HCT116 (cell line): ENCODE results near the gene M1AP. TPM values are rescaled to one million over a fixed set of nuclear protein-coding genes. Genes with fewer than 3 reads are reported as not detected.
A peak's percentile ranks its signal among the peaks of the same experiment; 100 is the strongest.

ENCODE experiments used
- ATAC-seq: fragments of 200-7000 bp; cut with Tn5 transposase; 2 replicates; pipeline ENCODE4 v1.9.1; 2020; ENCODE audit warnings: mild to moderate bottlenecking, moderate library complexity
- Bru-seq: library from RNA; stranded (reverse); fragments of 400-500 nt; gene quantifications from one replicate; lab custom pipeline; 2021; lab: Mats Ljungman, UMichigan
- BruChase-seq, 2 experiments: library from RNA; stranded (reverse); fragments of 400-500 nt; gene quantifications; one replicate each; lab custom pipeline; 2021; lab: Mats Ljungman, UMichigan
- BruUV-seq: library from RNA; stranded (reverse); fragments of 400-500 nt; replicated peaks from 2 replicates; lab custom pipeline; 2021; lab: Mats Ljungman, UMichigan
- CTCF ChIA-PET: fragments of 300-600 bp; sonication (Branson Sonifier 250); formaldehyde crosslinking; loops from one replicate; lab custom pipeline; 2021; ENCODE audit warnings: antibody characterized with exemption; lab: Charles Lee
- POLR2A ChIA-PET: fragments of 300-600, 350-600 bp; sonication (Branson Sonifier 250); formaldehyde crosslinking; loops from one replicate; lab custom pipeline; 2021; ENCODE audit warnings: antibody characterized with exemption; lab: Charles Lee
- RAD21 ChIA-PET, 2 experiments: fragments of 300-600 bp; sonication (Branson Sonifier 250); formaldehyde crosslinking; loops; one replicate each; lab custom pipeline; 2023; ENCODE audit warnings: low total read pairs in 2 of 2; ENCODE audit not compliant: uncharacterized antibody in 2 of 2, unreplicated experiment in 2 of 2, low non-redundant PET in 1 of 2; lab: Charles Lee
- DNase-seq: peaks from one replicate; pipeline ENCODE4 v3.0.0-alpha.2; 2010; ENCODE audit warnings: low read depth, low spot score
- H2AFZ ChIP-seq: fragments of 200-600 bp; shearing (Covaris generic), sonication (generic); 2 replicates; pipeline ENCODE4 v1.6.1; 2017; ENCODE audit warnings: low read depth, mixed run types, mixed read lengths, antibody characterized with exemption, low read length; ENCODE audit not compliant: poor library complexity, severe bottlenecking
- H3K27ac ChIP-seq: 2 replicates; pipeline ENCODE4 v1.5.1; 2012; ENCODE audit warnings: low read depth, low read length
- H3K27me3 ChIP-seq: fragments of 200-600 bp; sonication (generic); 2 replicates; pipeline ENCODE4 v1.6.1; 2016; ENCODE audit warnings: mixed run types, low read length, mixed read lengths; ENCODE audit not compliant: insufficient read depth
- H3K36me3 ChIP-seq, 2 experiments: fragments of 200-500 bp in 1 of 2; fragments of 200-600 bp in 1 of 2; sonication (Bioruptor generic) in 1 of 2; sonication (generic) in 1 of 2; 2 replicates each; pipeline versions ENCODE4 v1.5.1 to v1.6.1; 2014 to 2016; ENCODE audit warnings: low read length in 2 of 2, inconsistent platforms in 1 of 2, mixed read lengths in 1 of 2, mixed run types in 1 of 2; ENCODE audit not compliant: insufficient read depth in 2 of 2, control insufficient read depth in 1 of 2
- H3K4me1 ChIP-seq, 2 experiments: fragments of 200-600 bp in 1 of 2; sonication (generic) in 1 of 2; 2 replicates each; pipeline versions ENCODE4 v1.5.1 to v1.6.1; 2012 to 2017; ENCODE audit warnings: low read length in 2 of 2, inconsistent platforms in 1 of 2, mild to moderate bottlenecking in 1 of 2, mixed read lengths in 1 of 2, mixed run types in 1 of 2, moderate library complexity in 1 of 2; ENCODE audit not compliant: insufficient read depth in 2 of 2, control insufficient read depth in 1 of 2
- H3K4me2 ChIP-seq: fragments of 200-600 bp; sonication (generic); 2 replicates; pipeline ENCODE4 v1.6.1; 2017; ENCODE audit warnings: mixed run types, low read length, mixed read lengths
- H3K4me3 ChIP-seq, 2 experiments: fragments of 200-600 bp in 1 of 2; sonication (generic) in 1 of 2; replicated peaks in 1 of 2; 2 replicates each; pipeline ENCODE4 v1.5.1; 2011 to 2016; ENCODE audit warnings: low read length in 2 of 2, control low read depth in 1 of 2, low read depth in 1 of 2, mild to moderate bottlenecking in 1 of 2, mixed read lengths in 1 of 2, mixed run types in 1 of 2
- H3K79me2 ChIP-seq: fragments of 200-600 bp; sonication (generic); 2 replicates; pipeline ENCODE4 v1.6.1; 2017; ENCODE audit warnings: mild to moderate bottlenecking, mixed run types, low read length, moderate library complexity, mixed read lengths; ENCODE audit not compliant: insufficient read depth
- H3K9ac ChIP-seq: fragments of 200-600 bp; sonication (generic); 2 replicates; pipeline ENCODE4 v1.6.1; 2016; ENCODE audit warnings: low read length, mixed read lengths
- H3K9me2 ChIP-seq: fragments of 200-600 bp; sonication (generic), shearing (Covaris generic); 2 replicates; pipeline ENCODE4 v1.6.1; 2017; ENCODE audit warnings: mixed run types, mild to moderate bottlenecking, moderate library complexity; ENCODE audit not compliant: insufficient read depth
- H3K9me3 ChIP-seq, 2 experiments: fragments of 200-500 bp in 1 of 2; fragments of 200-600 bp in 1 of 2; sonication (Bioruptor generic) in 1 of 2; sonication (generic) in 1 of 2; 2 replicates each; pipeline ENCODE4 v1.6.1; 2014 to 2017; ENCODE audit warnings: low read length in 2 of 2, mixed read lengths in 2 of 2, inconsistent platforms in 1 of 2, low read depth in 1 of 2, mild to moderate bottlenecking in 1 of 2, mixed run types in 1 of 2, moderate library complexity in 1 of 2; ENCODE audit not compliant: control insufficient read depth in 1 of 2, insufficient read depth in 1 of 2
- H4K20me1 ChIP-seq: fragments of 200-600 bp; sonication (generic), shearing (Covaris generic); 2 replicates; pipeline ENCODE4 v1.6.1; 2017; ENCODE audit warnings: mixed run types, mild to moderate bottlenecking, moderate library complexity; ENCODE audit not compliant: insufficient read depth
- CBX3 ChIP-seq: IDR thresholded peaks from 2 replicates; pipeline ENCODE4 v1.6.1; 2012; ENCODE audit warnings: low read depth
- CEBPB ChIP-seq: IDR thresholded peaks from 2 replicates; pipeline ENCODE4 v1.6.1; 2012; ENCODE audit warnings: low read depth
- EGR1 ChIP-seq: IDR thresholded peaks from 2 replicates; pipeline ENCODE4 v1.6.1; 2012; ENCODE audit warnings: low read depth
- EZH2 ChIP-seq: fragments of 200-600 bp; sonication (generic); IDR thresholded peaks from 2 replicates; pipeline ENCODE4 v1.6.1; 2017; ENCODE audit warnings: antibody characterized with exemption, mixed run types
- EZH2phosphoT487 ChIP-seq: fragments of 200-600 bp; IDR thresholded peaks from 2 replicates; pipeline ENCODE4 v1.6.1; 2018; ENCODE audit warnings: antibody characterized with exemption, borderline replicate concordance
- JUND ChIP-seq: IDR thresholded peaks from 2 replicates; pipeline ENCODE4 v1.6.1; 2012
- MAX ChIP-seq: IDR thresholded peaks from 2 replicates; pipeline ENCODE4 v1.6.1; 2012
- POLR2AphosphoS5 ChIP-seq: IDR thresholded peaks from 2 replicates; pipeline ENCODE4 v1.6.1; 2011; ENCODE audit warnings: mild to moderate bottlenecking, low read depth, low read length, moderate library complexity
- RAD21 ChIP-seq: IDR thresholded peaks from 2 replicates; pipeline ENCODE4 v1.6.1; 2012; ENCODE audit warnings: low read depth, mild to moderate bottlenecking
- REST ChIP-seq: IDR thresholded peaks from 2 replicates; pipeline ENCODE4 v1.6.1; 2012; ENCODE audit warnings: low read depth
- SIN3A ChIP-seq: IDR thresholded peaks from 2 replicates; pipeline ENCODE4 v1.6.1; 2012; ENCODE audit warnings: low read depth
- TCF7L2 ChIP-seq: IDR thresholded peaks from 2 replicates; pipeline ENCODE4 v1.7.0; 2011; ENCODE audit warnings: borderline replicate concordance, inconsistent platforms; ENCODE audit not compliant: insufficient read depth, insufficient read length; ENCODE audit errors: extremely low read depth
- YY1 ChIP-seq: IDR thresholded peaks from 2 replicates; pipeline ENCODE4 v1.6.1; 2011; ENCODE audit warnings: low read length, low read depth, moderate library complexity, mild to moderate bottlenecking; ENCODE audit not compliant: insufficient replicate concordance; ENCODE audit errors: extremely low read depth
- ZFX ChIP-seq: fragments of 450-650 bp; IDR thresholded peaks from 2 replicates; pipeline ENCODE4 v1.6.1; 2017
- ZNF274 ChIP-seq: fragments of 200-500 bp; sonication (Bioruptor generic); IDR thresholded peaks from 2 replicates; pipeline ENCODE4 v1.6.1; 2014; ENCODE audit warnings: mild to moderate bottlenecking, low read depth, low read length, inconsistent platforms
- intact Hi-C: fragments of 100-400 bp; cut with micrococcal nuclease; formaldehyde crosslinking; loops from 2 replicates; pipeline ENCODE4 v1.10.0; 2022
- long read RNA-seq: library from polyadenylated mRNA; unstranded; transcript quantifications from one replicate; pipeline ENCODE4 v2.0.0, GENCODE V29; 2021; ENCODE audit not compliant: unreplicated experiment
- polyA plus RNA-seq: library from polyadenylated mRNA; unstranded; fragments of >200 nt; gene quantifications from 2 replicates; pipeline ENCODE4 v1.2.1, GENCODE V29; 2012; ENCODE audit warnings: missing spikeins
- total RNA-seq: library from RNA; stranded (reverse); gene quantifications from one replicate; pipeline ENCODE4 v1.2.1, GENCODE V29; 2021; ENCODE audit not compliant: unreplicated experiment
- TF ChIP-seq, protein P1 (sequence below): IDR thresholded peaks from 2 replicates; pipeline ENCODE4 v1.6.1; 2012
- TF ChIP-seq, protein P2 (sequence below): IDR thresholded peaks from 2 replicates; pipeline ENCODE4 v1.6.1; 2011; ENCODE audit warnings: mild to moderate bottlenecking, low read length, moderate library complexity; ENCODE audit not compliant: insufficient replicate concordance; ENCODE audit errors: extremely low read depth

Gene M1AP, protein sequence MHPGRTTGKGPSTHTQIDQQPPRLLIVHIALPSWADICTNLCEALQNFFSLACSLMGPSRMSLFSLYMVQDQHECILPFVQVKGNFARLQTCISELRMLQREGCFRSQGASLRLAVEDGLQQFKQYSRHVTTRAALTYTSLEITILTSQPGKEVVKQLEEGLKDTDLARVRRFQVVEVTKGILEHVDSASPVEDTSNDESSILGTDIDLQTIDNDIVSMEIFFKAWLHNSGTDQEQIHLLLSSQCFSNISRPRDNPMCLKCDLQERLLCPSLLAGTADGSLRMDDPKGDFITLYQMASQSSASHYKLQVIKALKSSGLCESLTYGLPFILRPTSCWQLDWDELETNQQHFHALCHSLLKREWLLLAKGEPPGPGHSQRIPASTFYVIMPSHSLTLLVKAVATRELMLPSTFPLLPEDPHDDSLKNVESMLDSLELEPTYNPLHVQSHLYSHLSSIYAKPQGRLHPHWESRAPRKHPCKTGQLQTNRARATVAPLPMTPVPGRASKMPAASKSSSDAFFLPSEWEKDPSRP
- total RNA-seq, result 28.2 TPM
- polyA plus RNA-seq, result 19.6 and 24.7 TPM in 2 replicates
- Bru-seq, nascent RNA, result percentile 76 among the genes with signal in this experiment
- BruChase-seq, experiment 1, labeled RNA remaining after a 6-hour chase, result percentile 56 among the genes with signal in this experiment
- percentile 61 among the genes with signal in this experiment for BruChase-seq, experiment 2, labeled RNA remaining after a 2-hour chase
- long read RNA-seq, partial matches to known transcripts, result 7 of 31 reads
- long read RNA-seq, other reads (novel, unspliced or antisense), result 18 of 31 reads

DNA sequence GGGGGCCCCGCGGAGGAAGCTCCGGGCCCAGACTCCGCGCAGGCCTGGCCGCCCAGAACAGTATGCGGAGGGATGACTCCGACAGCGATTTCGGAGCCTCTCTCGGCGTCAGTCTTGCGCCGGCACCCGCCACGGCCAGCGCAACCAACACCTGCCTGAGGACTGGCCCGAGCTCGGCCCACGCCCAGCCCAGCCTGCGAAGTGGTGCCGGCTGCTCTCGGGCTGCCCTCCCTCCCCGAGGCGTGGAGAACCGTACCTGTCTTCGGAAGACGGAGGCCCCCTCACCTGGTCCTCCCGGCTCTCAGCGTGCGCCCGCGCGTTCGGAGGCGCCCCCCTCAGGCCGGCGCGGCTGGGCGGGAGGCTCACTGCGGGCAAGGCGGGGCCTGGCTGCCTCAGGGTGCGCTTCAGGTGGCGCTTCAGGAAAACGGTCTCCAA, at the start of gene M1AP:
Gene M1AP, minus strand, starts transcription at position 322 of the 435 bp plus-strand sequence. CDS start 8,055 bp downstream, outside the sequence.
- POLR2A ChIA-PET, result interaction anchor here (1.6 kb wide), 1 partner anchor 16 kb away, joined by 5 read pairs; no protein-coding TSS in a partner anchor
- H3K9me2 ChIP-seq, result no peaks in the 10 kb centered on the region
- no peaks in the 10 kb centered on the region for H3K9me3 ChIP-seq
- no peaks in the 10 kb centered on the region for H3K36me3 ChIP-seq
- intact Hi-C loops, result no loop called here
- H3K4me1 ChIP-seq, result peaks cover 6 to 19% of the 10 kb centered on the region in 2 experiments
- RAD21 ChIA-PET, result no interaction called here
- H3K9ac ChIP-seq, result peak within 1 kb of the TSS; percentile 77
- peaks cover 17% of the 10 kb centered on the region for H3K79me2 ChIP-seq
- no peaks in the 10 kb centered on the region for H4K20me1 ChIP-seq
- DNase-seq (peak; percentile 75), ATAC-seq (peak; percentile 95)
- no peaks in the 10 kb centered on the region for H3K27me3 ChIP-seq
- H2AFZ ChIP-seq, result peak within 1 kb of the TSS; percentile 95
- CTCF ChIA-PET, result interaction anchor here (0.7 kb wide), 1 partner anchor 593 kb away, joined by 3 read pairs; no protein-coding TSS in a partner anchor
- peak within 1 kb of the TSS; percentile 50 to 69 for H3K4me3 ChIP-seq
- peak within 1 kb of the TSS; percentile 77 for H3K4me2 ChIP-seq
- H3K27ac ChIP-seq, result peak within 1 kb of the TSS; percentile 59
- BruUV-seq, result no TSS peak
- TF ChIP-seq, protein P1, sequence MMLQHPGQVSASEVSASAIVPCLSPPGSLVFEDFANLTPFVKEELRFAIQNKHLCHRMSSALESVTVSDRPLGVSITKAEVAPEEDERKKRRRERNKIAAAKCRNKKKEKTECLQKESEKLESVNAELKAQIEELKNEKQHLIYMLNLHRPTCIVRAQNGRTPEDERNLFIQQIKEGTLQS, result no peak
- no peak for TF ChIP-seq EZH2phosphoT487
- TF ChIP-seq SIN3A, result peak; percentile 83; the same call in 1 of the 2 replicates
- peak; percentile 97 for TF ChIP-seq ZFX
- no peak for TF ChIP-seq JUND
- TF ChIP-seq TCF7L2, result no peak
- TF ChIP-seq POLR2AphosphoS5, result peak; percentile 76
- TF ChIP-seq MAX, result peak; percentile 95
- no peak for TF ChIP-seq EZH2
- peak; percentile 49 for TF ChIP-seq YY1
- peak; percentile 89 for TF ChIP-seq EGR1
- TF ChIP-seq, protein P2, sequence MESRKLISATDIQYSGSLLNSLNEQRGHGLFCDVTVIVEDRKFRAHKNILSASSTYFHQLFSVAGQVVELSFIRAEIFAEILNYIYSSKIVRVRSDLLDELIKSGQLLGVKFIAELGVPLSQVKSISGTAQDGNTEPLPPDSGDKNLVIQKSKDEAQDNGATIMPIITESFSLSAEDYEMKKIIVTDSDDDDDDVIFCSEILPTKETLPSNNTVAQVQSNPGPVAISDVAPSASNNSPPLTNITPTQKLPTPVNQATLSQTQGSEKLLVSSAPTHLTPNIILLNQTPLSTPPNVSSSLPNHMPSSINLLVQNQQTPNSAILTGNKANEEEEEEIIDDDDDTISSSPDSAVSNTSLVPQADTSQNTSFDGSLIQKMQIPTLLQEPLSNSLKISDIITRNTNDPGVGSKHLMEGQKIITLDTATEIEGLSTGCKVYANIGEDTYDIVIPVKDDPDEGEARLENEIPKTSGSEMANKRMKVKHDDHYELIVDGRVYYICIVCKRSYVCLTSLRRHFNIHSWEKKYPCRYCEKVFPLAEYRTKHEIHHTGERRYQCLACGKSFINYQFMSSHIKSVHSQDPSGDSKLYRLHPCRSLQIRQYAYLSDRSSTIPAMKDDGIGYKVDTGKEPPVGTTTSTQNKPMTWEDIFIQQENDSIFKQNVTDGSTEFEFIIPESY, result peak; percentile 21
- TF ChIP-seq RAD21, result peak; percentile 58
- peak; percentile 100 for TF ChIP-seq CBX3
- TF ChIP-seq ZNF274, result no peak
- no peak for TF ChIP-seq REST
- TF ChIP-seq CEBPB, result no peak
